HepG2 (cell line): ENCODE measurements around the gene HSD3B7. TPM values are rescaled to one million over a fixed set of nuclear protein-coding genes. Genes with fewer than 3 reads are reported as not detected.
A peak's percentile ranks its signal among the peaks of the same experiment; 100 is the strongest.

Source experiments
- ATAC-seq: fragments of 200-7000 bp; cut with Tn5 transposase; 3 replicates; pipeline ENCODE4 v1.9.1; 2020; ENCODE audit warnings: mild to moderate bottlenecking, moderate library complexity
- BruUV-seq: library from RNA; stranded (reverse); fragments of 400-500 nt; replicated peaks from 2 replicates; lab custom pipeline; 2021; lab: Mats Ljungman, UMichigan
- CTCF ChIA-PET: fragments of 300-600 bp; formaldehyde crosslinking; extraction: SDS; loops from one replicate; lab custom pipeline; 2021; ENCODE audit warnings: low total read pairs, inconsistent platforms, low intra/inter-chr PET ratio; lab: Yijun Ruan, JAX
- POLR2A ChIA-PET: fragments of 350-600 bp; sonication (Branson Sonifier 250); formaldehyde crosslinking; loops from one replicate; lab custom pipeline; 2020; ENCODE audit warnings: antibody characterized with exemption, inconsistent platforms; lab: Yijun Ruan, JAX
- DNase-seq: peaks from one replicate; pipeline ENCODE4 v3.0.0-alpha.2; 2015; ENCODE audit warnings: low spot score
- FAIRE-seq: peaks from 3 replicates; lab custom pipeline; 2011; peaks lifted over from hg19 to GRCh38; lab: Jason Lieb, UNC
- H2AFZ ChIP-seq: one replicate; pipeline ENCODE4 v1.6.1; 2011; ENCODE audit warnings: low read length, inconsistent platforms
- H3K27ac ChIP-seq: fragments of 300-600 bp; 3 replicates; pipeline ENCODE4 v1.8.0; 2011; ENCODE audit warnings: mixed run types, mild to moderate bottlenecking, mixed read lengths, low read length, inconsistent platforms; ENCODE audit not compliant: insufficient read depth; ENCODE audit errors: extremely low read length
- H3K27me3 ChIP-seq, 2 experiments: fragments of 200-600 bp in 1 of 2; 2 replicates in 1 of 2; 3 replicates in 1 of 2; pipeline versions ENCODE4 v1.6.0 to v1.8.0; 2011; ENCODE audit warnings: low read length in 2 of 2, mild to moderate bottlenecking in 2 of 2, moderate library complexity in 2 of 2, inconsistent platforms in 1 of 2; ENCODE audit not compliant: insufficient read depth in 2 of 2, control insufficient read depth in 1 of 2
- H3K36me3 ChIP-seq, 2 experiments: fragments of 200-600 bp in 1 of 2; replicated peaks in 1 of 2; 2 replicates in 1 of 2; 3 replicates in 1 of 2; pipeline versions ENCODE4 v1.5.1 to v1.8.0; 2011; ENCODE audit warnings: low read length in 2 of 2, inconsistent platforms in 1 of 2; ENCODE audit not compliant: insufficient read depth in 2 of 2, control insufficient read depth in 1 of 2
- H3K4me1 ChIP-seq: 2 replicates; pipeline ENCODE4 v1.5.1; 2012; ENCODE audit warnings: low read length, inconsistent platforms; ENCODE audit not compliant: insufficient read depth
- H3K4me2 ChIP-seq: 2 replicates; pipeline ENCODE4 v1.6.0; 2011; ENCODE audit warnings: low read depth, low read length, inconsistent platforms
- H3K4me3 ChIP-seq, 3 experiments: fragments of 200-600 bp in 1 of 3; sonication (generic), shearing (Covaris generic) in 1 of 3; replicated peaks in 1 of 3; 2 replicates each; pipeline ENCODE4 v1.5.1; 2011 to 2016; ENCODE audit warnings: low read length in 3 of 3, inconsistent platforms in 2 of 3, low read depth in 2 of 3, mild to moderate bottlenecking in 2 of 3, control low read depth in 1 of 3, mixed read lengths in 1 of 3; ENCODE audit not compliant: insufficient read depth in 1 of 3
- H3K79me2 ChIP-seq: one replicate; pipeline ENCODE4 v1.6.1; 2011; ENCODE audit warnings: low read length, inconsistent platforms; ENCODE audit not compliant: insufficient read depth
- H3K9ac ChIP-seq: 2 replicates; pipeline ENCODE4 v1.6.0; 2011; ENCODE audit warnings: mild to moderate bottlenecking, low read depth, low read length, inconsistent platforms; ENCODE audit not compliant: insufficient read depth
- H3K9me3 ChIP-seq: 2 replicates; pipeline ENCODE4 v1.5.1; 2012; ENCODE audit warnings: mild to moderate bottlenecking, low read length
- H4K20me1 ChIP-seq: 2 replicates; pipeline ENCODE4 v1.6.0; 2011; ENCODE audit warnings: inconsistent platforms, mild to moderate bottlenecking, low read length, moderate library complexity; ENCODE audit not compliant: insufficient read depth
- NBN ChIP-seq: fragments of 450-650 bp; conservative IDR thresholded peaks from 2 replicates; pipeline ENCODE4 v1.6.1; 2017
- ZNF768 ChIP-seq: sonication (generic); formaldehyde crosslinking; IDR thresholded peaks from 2 replicates; pipeline ENCODE4 v1.4.0; 2020; ENCODE audit warnings: missing genetic modification reagents
- ZSCAN9 ChIP-seq: IDR thresholded peaks from 2 replicates; pipeline ENCODE4 v1.6.1; 2016; ENCODE audit warnings: borderline replicate concordance
- WGBS: methylation state at CpG from one replicate; pipeline ENCODE4 v1.1.6; 2017; ENCODE audit warnings: low lambda C conversion rate; 5-methylcytosine and 5-hydroxymethylcytosine counted together
- in situ Hi-C: cut with HindIII; loops from 2 replicates; pipeline ENCODE4 v1.10.0; 2017; ENCODE audit warnings: low pct_unique_long_range_greater_than_20kb; ENCODE audit not compliant: extremely low pct_ligation_motif_present
- intact Hi-C: fragments of 100-400 bp; cut with micrococcal nuclease; formaldehyde crosslinking; loops from one replicate; pipeline ENCODE4 v1.10.0; 2022; ENCODE audit not compliant: unreplicated experiment
- polyA plus RNA-seq, 8 experiments: library from polyadenylated mRNA; depleted of rRNA in 3 of 8; stranded (reverse) in 7 of 8; unstranded in 1 of 8; fragments of >200 nt; fragmentation: Illumina TruSeq in 4 of 8; extraction: Trizol in 4 of 8; gene quantifications; 2 replicates each; pipeline versions ENCODE4 v1.2.1 to v1.2.3, GENCODE V29; 2011 to 2016; ENCODE audit warnings: low read depth in 4 of 8, missing spikeins in 1 of 8, mixed read lengths in 1 of 8; ENCODE audit not compliant: insufficient read depth in 1 of 8
- total RNA-seq, 5 experiments: library from RNA; depleted of rRNA; stranded (reverse); fragments of >200 nt; fragmentation: Illumina TruSeq; extraction: Trizol; gene quantifications; 2 replicates each; pipeline ENCODE4 v1.2.3, GENCODE V29; 2016; ENCODE audit warnings: low read depth in 1 of 5
- TF ChIP-seq, protein P1 (sequence below): sonication (generic); formaldehyde crosslinking; IDR thresholded peaks from 2 replicates; pipeline ENCODE4 v1.4.0; 2020; ENCODE audit warnings: missing genetic modification reagents
- TF ChIP-seq, protein P2 (sequence below): sonication (generic); formaldehyde crosslinking; IDR thresholded peaks from 2 replicates; pipeline ENCODE4 v1.9.0; 2021; ENCODE audit warnings: mild to moderate bottlenecking, missing genetic modification reagents

Gene HSD3B7
- total and polyA plus RNA-seq, 2 of the 13 experiments (the other 11 are each of a cell fraction or from before 2014, with no cell fraction given): 32.9 to 69.7 TPM

DNA sequence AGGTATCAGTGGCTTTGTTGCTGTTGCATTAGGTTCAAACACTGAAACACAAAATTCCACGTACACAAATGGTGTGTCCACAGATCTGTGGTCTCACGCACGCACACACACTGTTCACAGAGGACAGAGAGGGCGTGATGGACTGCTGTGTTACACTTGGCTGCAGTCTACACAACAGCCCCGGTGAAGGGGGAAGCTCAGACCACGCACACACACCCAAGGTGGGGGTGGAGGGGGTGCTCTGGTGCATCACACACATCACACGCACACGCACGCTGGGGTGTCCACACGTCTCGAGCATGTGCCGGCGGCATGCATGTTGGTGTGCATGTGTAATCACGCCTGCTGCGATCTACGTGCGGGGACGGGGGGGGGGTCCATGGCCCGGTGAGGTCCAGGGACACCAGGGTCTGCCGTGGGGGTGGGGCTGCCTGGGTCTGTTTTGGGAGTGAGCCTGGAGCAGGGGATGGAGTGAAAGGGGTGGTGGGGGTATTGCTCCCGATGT lies 7.3 kb downstream of the HSD3B7 start:
- Histone ChIP-seq H3K4me1 (peaks cover 59% of the 10 kb centered on the region), H3K27me3 (no peaks in the 10 kb centered on the region), H3K9ac (no peak overlapping the region), H3K27ac (no peak overlapping the region), H4K20me1 (no peaks in the 10 kb centered on the region), H2AFZ (no peak overlapping the region), H3K79me2 (no peaks in the 10 kb centered on the region), H3K4me2 (no peak overlapping the region), H3K4me3 (no peak overlapping the region), H3K36me3 (no peaks in the 10 kb centered on the region), H3K9me3 (no peaks in the 10 kb centered on the region)
- intact Hi-C loops: no loop called here
- no TSS peak for BruUV-seq
- in situ Hi-C loops: loop anchor here (5.0 to 25.0 kb wide), 3 partner anchors 465 to 882 kb away; partner anchors contain the start of genes ARMC5 and ZNF267
- DNase-seq (no peak), ATAC-seq (no peak), FAIRE-seq (no peak)
- WGBS: 94% methylated on average over 21 of the region's 21 CpGs
- TF ChIP-seq, protein P1, sequence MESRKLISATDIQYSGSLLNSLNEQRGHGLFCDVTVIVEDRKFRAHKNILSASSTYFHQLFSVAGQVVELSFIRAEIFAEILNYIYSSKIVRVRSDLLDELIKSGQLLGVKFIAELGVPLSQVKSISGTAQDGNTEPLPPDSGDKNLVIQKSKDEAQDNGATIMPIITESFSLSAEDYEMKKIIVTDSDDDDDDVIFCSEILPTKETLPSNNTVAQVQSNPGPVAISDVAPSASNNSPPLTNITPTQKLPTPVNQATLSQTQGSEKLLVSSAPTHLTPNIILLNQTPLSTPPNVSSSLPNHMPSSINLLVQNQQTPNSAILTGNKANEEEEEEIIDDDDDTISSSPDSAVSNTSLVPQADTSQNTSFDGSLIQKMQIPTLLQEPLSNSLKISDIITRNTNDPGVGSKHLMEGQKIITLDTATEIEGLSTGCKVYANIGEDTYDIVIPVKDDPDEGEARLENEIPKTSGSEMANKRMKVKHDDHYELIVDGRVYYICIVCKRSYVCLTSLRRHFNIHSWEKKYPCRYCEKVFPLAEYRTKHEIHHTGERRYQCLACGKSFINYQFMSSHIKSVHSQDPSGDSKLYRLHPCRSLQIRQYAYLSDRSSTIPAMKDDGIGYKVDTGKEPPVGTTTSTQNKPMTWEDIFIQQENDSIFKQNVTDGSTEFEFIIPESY (CRISPR knock-in tag): 0 out of 2 replicates have a peak, but pooled peaks have one; percentile 6
- no peak for TF ChIP-seq NBN
- TF ChIP-seq ZSCAN9 (CRISPR knock-in tag): no peak
- TF ChIP-seq, protein P2, sequence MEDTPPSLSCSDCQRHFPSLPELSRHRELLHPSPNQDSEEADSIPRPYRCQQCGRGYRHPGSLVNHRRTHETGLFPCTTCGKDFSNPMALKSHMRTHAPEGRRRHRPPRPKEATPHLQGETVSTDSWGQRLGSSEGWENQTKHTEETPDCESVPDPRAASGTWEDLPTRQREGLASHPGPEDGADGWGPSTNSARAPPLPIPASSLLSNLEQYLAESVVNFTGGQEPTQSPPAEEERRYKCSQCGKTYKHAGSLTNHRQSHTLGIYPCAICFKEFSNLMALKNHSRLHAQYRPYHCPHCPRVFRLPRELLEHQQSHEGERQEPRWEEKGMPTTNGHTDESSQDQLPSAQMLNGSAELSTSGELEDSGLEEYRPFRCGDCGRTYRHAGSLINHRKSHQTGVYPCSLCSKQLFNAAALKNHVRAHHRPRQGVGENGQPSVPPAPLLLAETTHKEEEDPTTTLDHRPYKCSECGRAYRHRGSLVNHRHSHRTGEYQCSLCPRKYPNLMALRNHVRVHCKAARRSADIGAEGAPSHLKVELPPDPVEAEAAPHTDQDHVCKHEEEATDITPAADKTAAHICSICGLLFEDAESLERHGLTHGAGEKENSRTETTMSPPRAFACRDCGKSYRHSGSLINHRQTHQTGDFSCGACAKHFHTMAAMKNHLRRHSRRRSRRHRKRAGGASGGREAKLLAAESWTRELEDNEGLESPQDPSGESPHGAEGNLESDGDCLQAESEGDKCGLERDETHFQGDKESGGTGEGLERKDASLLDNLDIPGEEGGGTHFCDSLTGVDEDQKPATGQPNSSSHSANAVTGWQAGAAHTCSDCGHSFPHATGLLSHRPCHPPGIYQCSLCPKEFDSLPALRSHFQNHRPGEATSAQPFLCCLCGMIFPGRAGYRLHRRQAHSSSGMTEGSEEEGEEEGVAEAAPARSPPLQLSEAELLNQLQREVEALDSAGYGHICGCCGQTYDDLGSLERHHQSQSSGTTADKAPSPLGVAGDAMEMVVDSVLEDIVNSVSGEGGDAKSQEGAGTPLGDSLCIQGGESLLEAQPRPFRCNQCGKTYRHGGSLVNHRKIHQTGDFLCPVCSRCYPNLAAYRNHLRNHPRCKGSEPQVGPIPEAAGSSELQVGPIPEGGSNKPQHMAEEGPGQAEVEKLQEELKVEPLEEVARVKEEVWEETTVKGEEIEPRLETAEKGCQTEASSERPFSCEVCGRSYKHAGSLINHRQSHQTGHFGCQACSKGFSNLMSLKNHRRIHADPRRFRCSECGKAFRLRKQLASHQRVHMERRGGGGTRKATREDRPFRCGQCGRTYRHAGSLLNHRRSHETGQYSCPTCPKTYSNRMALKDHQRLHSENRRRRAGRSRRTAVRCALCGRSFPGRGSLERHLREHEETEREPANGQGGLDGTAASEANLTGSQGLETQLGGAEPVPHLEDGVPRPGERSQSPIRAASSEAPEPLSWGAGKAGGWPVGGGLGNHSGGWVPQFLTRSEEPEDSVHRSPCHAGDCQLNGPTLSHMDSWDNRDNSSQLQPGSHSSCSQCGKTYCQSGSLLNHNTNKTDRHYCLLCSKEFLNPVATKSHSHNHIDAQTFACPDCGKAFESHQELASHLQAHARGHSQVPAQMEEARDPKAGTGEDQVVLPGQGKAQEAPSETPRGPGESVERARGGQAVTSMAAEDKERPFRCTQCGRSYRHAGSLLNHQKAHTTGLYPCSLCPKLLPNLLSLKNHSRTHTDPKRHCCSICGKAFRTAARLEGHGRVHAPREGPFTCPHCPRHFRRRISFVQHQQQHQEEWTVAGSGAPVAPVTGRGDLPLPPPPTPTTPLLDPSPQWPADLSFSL (CRISPR knock-in tag): peak; percentile 12; the same call in 1 of the 2 replicates
- TF ChIP-seq ZNF768 (CRISPR knock-in tag): 0 out of 2 replicates have a peak, but pooled peaks have one; percentile 13
- ChIA-PET CTCF (no interaction called here), POLR2A (interaction anchor here (0.5 kb wide), 1 partner anchor 27 kb away, joined by 3 read pairs; no protein-coding TSS in a partner anchor)
